SJSA1 (cell line): ENCODE measurements around the gene MACO1. TPM values are rescaled to one million over a fixed set of nuclear protein-coding genes. Genes with fewer than 3 reads are reported as not detected.
A peak's percentile ranks its signal among the peaks of the same experiment; 100 is the strongest.
"Not testable (repeated sequence)": the region's sequence is repeated elsewhere in the genome, so short reads cannot be mapped to it uniquely, and the experiment has no call there.

ENCODE experiments used
- DNase-seq, 2 experiments: peaks; one replicate each; pipeline ENCODE4 v3.0.0-alpha.2; 2015 to 2020; ENCODE audit warnings: low spot score in 2 of 2, low read depth in 1 of 2
- H3K27ac ChIP-seq: fragments of 250-450 bp; sonication (Bioruptor Pico); 2 replicates; pipeline ENCODE4 v1.5.1; 2020; ENCODE audit warnings: mild to moderate bottlenecking, moderate library complexity
- H3K27me3 ChIP-seq: fragments of 250-450 bp; sonication (Bioruptor Pico); replicated peaks from 2 replicates; pipeline ENCODE4 v1.5.1; 2020; ENCODE audit warnings: mild to moderate bottlenecking, moderate library complexity
- H3K36me3 ChIP-seq: fragments of 250-450 bp; sonication (Bioruptor Pico); 2 replicates; pipeline ENCODE4 v1.5.1; 2020; ENCODE audit warnings: mild to moderate bottlenecking
- H3K4me1 ChIP-seq: fragments of 250-450 bp; sonication (Bioruptor Pico); replicated peaks from 2 replicates; pipeline ENCODE4 v1.6.1; 2021; ENCODE audit warnings: mild to moderate bottlenecking
- H3K4me3 ChIP-seq: fragments of 250-450 bp; sonication (Bioruptor Pico); 2 replicates; pipeline ENCODE4 v1.5.1; 2020; ENCODE audit warnings: mild to moderate bottlenecking
- H3K9me3 ChIP-seq: fragments of 250-450 bp; sonication (Bioruptor Pico); replicated peaks from 2 replicates; pipeline ENCODE4 v1.5.1; 2020; ENCODE audit warnings: mild to moderate bottlenecking
- total RNA-seq: library from RNA; depleted of rRNA; stranded (reverse); fragments of >200 nt; shearing (Covaris generic); gene quantifications from 2 replicates; pipeline ENCODE4 v1.2.3, GENCODE V29; 2014

The MACO1 gene
- total RNA-seq, 1 experiment from 2014 or later: 17.6 TPM

DNA sequence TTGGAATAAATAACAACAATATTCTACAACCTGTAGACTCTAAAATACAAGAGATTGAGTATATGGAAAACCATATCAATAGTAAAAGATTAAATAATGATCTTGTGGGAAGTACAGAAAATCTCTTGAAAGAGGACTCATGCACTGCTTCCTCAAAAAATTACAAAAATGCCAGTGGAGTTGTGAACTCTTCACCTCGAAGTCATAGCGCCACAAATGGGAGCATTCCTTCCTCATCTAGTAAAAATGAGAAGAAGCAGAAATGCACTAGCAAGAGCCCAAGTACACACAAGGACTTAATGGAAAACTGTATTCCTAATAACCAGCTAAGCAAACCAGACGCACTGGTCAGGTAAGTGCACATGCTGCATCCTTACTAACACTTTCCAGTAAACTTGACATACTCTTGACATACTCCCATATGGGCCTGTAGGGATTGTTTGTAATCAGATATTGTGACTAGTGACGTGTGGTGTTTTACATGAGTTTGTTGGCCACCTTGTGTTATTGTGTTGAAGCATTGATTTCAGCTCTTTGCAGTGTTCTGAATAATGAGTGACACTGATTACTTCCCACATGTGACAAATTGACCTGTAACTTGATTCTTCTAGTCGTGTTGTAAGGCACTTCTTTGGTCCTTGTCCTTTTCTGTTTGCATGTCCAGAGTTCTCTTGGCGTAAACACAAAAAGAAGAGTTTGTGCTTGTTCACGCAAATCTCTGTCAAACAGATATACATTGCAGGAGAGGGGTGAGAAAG, 28.0 kb downstream of the MACO1 start:
- DNase-seq: no peak
- Histone ChIP-seq H3K36me3 (peaks cover 48% of the 10 kb centered on the region), H3K9me3 (no peaks in the 10 kb centered on the region), H3K27me3 (no peaks in the 10 kb centered on the region), H3K27ac (no peak overlapping the region), H3K4me3 (no peak overlapping the region), H3K4me1 (no peaks in the 10 kb centered on the region)

DNA sequence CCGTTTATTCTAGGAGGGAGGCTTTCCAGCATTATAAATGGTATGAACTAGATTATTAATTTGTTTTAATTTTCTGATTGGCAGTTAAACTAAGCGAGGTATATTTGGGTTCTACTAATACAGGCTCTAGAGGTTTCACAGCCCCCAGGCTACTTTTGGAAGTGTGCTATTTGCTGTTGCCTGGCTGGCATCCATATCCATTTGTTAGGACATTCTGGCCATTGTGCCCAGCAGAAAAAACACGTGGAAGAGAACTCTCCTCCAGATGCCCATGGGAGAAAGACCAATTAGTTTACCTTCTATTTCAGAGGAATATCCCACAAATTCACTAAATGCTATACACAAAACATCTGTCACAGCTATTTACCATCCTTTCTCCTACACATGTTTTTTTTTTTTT, 29.3 kb downstream of the MACO1 start:
- H3K4me3 ChIP-seq: no peak overlapping the region
- no peaks in the 10 kb centered on the region for H3K27me3 ChIP-seq
- no peaks in the 10 kb centered on the region for H3K4me1 ChIP-seq
- H3K36me3 ChIP-seq: peaks cover 41% of the 10 kb centered on the region
- H3K27ac ChIP-seq: no peak overlapping the region
- no peak for DNase-seq
- H3K9me3 ChIP-seq: no peaks in the 10 kb centered on the region

DNA sequence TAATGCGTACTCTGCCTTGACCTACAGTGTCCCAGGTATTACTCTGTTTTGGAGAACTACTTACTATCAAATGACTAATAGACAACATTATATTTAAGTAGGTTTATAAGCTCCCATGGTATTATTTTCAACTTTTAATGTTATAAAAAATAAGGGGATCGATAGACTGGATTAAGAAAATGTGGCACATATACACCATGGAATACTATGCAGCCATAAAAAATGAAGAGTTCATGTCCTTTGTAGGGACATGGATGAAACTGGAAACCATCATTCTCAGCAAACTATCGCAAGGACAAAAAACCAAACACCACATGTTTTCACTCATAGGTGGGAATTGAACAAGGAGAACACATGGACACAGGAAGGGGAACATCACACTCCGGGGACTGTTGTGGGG, 30.1 kb downstream of the MACO1 start:
- not testable (repeated sequence) for H3K27me3 ChIP-seq, DNase-seq, H3K4me3 ChIP-seq, H3K27ac ChIP-seq, H3K4me1 ChIP-seq, H3K9me3 ChIP-seq
- H3K36me3 ChIP-seq: peaks cover 36% of the 10 kb centered on the region

DNA sequence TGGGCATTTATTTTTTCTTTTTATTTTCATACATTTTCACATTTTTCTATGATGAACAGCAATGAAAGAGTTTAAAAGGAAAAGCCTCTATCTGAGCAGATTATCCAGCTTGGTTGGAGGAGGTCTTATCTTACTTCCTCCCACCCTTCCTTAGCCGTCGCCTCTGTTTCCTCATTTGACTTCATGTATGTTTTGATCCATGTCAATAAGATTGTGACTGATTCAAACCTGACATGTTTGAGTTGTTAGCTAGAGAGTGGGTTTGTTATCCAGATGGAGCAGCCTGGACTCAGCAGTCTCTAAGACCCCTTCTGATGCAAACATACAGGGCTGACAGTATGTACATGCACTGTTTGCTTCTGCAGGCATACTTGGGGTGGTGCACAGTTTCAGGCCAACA, 31.2 kb downstream of the MACO1 start:
- Histone ChIP-seq H3K9me3 (no peaks in the 10 kb centered on the region), H3K4me3 (no peak overlapping the region)
- no peak for DNase-seq

DNA sequence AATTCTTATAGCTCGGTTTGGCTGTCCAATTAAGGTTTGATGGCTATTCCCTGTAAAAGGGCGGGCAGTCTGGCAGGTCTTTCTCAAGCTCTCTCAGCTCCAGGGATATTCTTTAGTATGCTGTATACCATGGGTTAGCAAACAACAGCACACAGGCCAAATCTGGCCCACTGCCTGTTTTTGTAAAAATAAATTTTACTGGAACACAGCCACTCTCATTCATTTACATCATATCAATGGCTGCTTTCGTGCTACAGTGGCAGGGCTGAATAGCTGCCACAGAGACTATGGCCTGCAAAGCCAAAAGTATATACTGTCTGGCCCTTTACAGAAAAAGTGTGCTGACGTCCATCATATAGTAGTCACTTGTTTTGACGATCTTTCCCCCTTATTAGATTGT, 32.0 kb downstream of the MACO1 start:
- no peak overlapping the region for H3K27ac ChIP-seq
- peaks cover 24% of the 10 kb centered on the region for H3K36me3 ChIP-seq
- H3K27me3 ChIP-seq: no peaks in the 10 kb centered on the region
- no peak overlapping the region for H3K4me3 ChIP-seq
- no peaks in the 10 kb centered on the region for H3K9me3 ChIP-seq
- DNase-seq: no peak
- no peaks in the 10 kb centered on the region for H3K4me1 ChIP-seq

More for the DNA sequence above, 31.2 kb downstream of the MACO1 start:
- Histone ChIP-seq H3K27me3 (no peaks in the 10 kb centered on the region), H3K36me3 (peaks cover 29% of the 10 kb centered on the region), H3K4me1 (no peaks in the 10 kb centered on the region), H3K27ac (no peak overlapping the region)

DNA sequence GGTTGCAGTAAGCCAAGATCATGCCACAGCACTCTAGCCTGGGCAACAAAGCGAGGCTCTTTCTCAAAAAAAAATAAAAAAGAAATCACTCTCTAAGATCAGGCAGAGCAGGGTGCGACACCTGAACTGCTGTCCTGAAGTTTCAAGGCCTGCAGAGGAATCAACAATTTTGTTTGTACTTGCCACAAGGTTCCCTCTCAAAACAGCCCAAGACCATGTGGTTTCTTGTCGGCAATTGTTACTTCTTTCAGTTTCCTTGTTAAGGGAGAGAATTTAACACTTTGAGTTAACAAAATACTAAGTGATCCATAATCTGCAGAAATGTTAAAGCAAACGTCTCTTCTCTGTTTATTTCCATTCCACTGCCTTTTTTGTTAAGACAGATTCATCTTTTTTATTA, 36.5 kb downstream of the MACO1 start:
- H3K27me3 ChIP-seq: no peaks in the 10 kb centered on the region
- peaks cover 4% of the 10 kb centered on the region; the same call in 1 of the 2 replicates for H3K4me1 ChIP-seq
- no peak overlapping the region for H3K27ac ChIP-seq
- DNase-seq: no peak
- no peaks in the 10 kb centered on the region for H3K9me3 ChIP-seq
- no peak overlapping the region for H3K4me3 ChIP-seq
- H3K36me3 ChIP-seq: no peaks in the 10 kb centered on the region

DNA sequence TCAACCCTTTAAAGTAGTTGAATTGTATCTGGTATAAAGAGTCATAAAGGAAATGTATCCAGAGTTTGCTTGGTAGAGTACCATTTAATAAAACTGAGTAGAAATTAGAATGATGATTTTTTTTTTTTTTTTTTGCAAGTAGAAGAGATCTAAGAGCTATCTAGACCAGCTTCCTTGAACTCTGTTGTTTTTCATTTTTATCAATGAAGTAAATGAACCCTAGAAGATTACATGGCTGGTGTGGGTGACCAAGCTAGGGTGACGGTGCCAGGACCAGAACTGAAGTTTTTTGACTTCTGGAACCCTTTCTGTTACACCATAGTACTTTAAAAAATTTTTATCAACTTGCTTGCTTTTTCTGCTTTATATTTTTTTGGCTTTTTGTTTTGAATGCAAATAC, 36.9 kb downstream of the MACO1 start:
- Histone ChIP-seq H3K4me1 (peaks cover 4% of the 10 kb centered on the region; the same call in 1 of the 2 replicates), H3K27ac (no peak overlapping the region), H3K36me3 (no peaks in the 10 kb centered on the region), H3K9me3 (no peaks in the 10 kb centered on the region), H3K27me3 (no peaks in the 10 kb centered on the region), H3K4me3 (no peak overlapping the region)
- DNase-seq: no peak

DNA sequence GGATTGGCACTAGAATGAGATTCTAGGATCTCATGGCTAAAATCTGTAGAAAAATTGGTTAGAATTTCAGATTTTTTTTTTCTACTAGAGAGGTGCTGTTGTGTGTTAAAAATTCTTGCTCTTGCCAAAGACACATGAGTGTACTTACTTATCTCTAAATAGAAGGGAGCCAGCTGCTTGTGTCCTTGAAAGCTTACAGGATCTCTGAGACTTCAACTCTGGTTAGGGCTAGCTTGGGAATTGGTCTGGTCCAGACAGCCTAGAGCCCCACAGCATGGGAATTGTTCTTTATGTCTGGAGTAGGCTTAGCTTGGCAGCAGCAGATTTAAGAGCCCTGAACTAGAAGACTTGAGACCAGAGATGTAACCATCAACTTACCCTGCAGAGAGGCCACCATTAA, 37.3 kb downstream of the MACO1 start:
- Histone ChIP-seq H3K27ac (no peak overlapping the region), H3K4me1 (peaks cover 4% of the 10 kb centered on the region; the same call in 1 of the 2 replicates), H3K9me3 (no peaks in the 10 kb centered on the region), H3K4me3 (no peak overlapping the region), H3K36me3 (no peaks in the 10 kb centered on the region), H3K27me3 (no peaks in the 10 kb centered on the region)
- DNase-seq: no peak

DNA sequence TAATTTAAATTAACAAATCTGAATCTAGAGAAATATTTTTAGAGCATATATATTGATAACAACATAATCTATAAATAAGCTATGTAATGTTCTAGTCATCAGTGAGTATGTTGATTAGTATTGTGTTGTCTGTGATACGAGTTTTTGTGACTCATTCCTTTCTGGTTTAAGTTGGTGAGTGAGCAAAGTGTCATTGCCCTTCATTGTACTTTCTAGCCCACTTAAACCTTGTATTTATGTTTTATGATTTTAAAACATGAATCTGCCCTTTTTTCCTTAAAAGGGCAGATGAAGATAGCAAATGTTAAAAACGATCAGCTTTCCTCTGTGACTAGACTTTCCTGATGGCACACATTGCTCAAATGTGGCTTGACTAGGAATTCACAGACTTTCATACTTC, 38.5 kb downstream of the MACO1 start:
- Histone ChIP-seq H3K27me3 (no peaks in the 10 kb centered on the region), H3K27ac (no peak overlapping the region; the same call in 1 of the 2 replicates), H3K9me3 (no peaks in the 10 kb centered on the region), H3K4me3 (no peak overlapping the region), H3K4me1 (peaks cover 4% of the 10 kb centered on the region; the same call in 1 of the 2 replicates), H3K36me3 (no peaks in the 10 kb centered on the region)
- DNase-seq: peak in 1 of 2 experiments; percentile 17

DNA sequence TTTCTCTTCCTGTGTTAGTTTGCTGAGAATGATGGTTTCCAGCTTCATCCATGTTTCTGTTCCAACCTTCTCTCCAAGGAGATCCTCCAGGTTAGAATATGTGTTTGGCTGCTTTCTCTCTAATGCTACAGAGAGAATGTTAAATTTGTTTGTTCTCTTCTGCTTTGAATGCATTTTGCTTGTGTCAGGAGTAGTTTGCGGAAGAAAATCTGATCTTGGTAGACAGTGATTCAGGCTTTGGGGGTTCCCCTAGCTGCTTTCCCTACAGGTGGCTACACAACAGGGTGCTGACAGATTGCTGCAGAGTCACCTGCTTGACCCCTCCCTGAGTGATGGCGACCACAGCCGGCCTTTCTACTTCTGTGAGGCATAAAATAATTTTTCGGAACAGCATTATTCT, 41.8 kb downstream of the MACO1 start:
- Histone ChIP-seq H3K27ac (no peak overlapping the region), H3K4me3 (no peak overlapping the region), H3K27me3 (no peaks in the 10 kb centered on the region), H3K36me3 (no peaks in the 10 kb centered on the region), H3K4me1 (peaks cover 4% of the 10 kb centered on the region; the same call in 1 of the 2 replicates), H3K9me3 (no peaks in the 10 kb centered on the region)
- no peak for DNase-seq

DNA sequence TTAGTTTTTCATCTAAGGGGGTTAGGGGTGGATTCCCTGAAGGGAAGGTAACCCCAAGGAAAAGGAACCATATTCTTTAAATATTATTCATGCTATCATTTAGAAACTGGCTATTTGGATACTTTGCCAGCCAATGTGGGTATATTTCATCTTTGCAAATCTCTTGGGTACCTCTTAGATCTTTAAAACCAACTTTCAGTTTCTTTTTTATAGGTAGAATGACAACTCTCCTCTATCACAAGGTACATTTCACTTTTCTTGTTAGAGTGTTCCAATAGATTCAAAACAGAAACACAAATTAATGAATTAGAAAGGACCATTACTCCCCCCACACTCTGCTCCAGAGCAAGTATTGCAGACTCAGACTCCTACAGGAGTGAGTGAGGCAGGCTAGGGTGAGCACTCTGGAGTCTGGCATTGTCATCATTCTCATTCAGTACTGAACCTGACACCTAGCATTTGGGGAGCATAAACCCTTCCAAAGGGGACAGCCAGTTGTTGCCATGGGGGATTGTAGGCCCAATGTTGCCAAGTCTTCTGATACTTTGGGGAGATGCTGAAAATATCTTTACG, 43.0 kb downstream of the MACO1 start:
- Histone ChIP-seq H3K9me3 (no peaks in the 10 kb centered on the region), H3K4me3 (no peak overlapping the region), H3K36me3 (no peaks in the 10 kb centered on the region), H3K27ac (no peak overlapping the region), H3K4me1 (peaks cover 4% of the 10 kb centered on the region; the same call in 1 of the 2 replicates), H3K27me3 (no peaks in the 10 kb centered on the region)
- no peak for DNase-seq

DNA sequence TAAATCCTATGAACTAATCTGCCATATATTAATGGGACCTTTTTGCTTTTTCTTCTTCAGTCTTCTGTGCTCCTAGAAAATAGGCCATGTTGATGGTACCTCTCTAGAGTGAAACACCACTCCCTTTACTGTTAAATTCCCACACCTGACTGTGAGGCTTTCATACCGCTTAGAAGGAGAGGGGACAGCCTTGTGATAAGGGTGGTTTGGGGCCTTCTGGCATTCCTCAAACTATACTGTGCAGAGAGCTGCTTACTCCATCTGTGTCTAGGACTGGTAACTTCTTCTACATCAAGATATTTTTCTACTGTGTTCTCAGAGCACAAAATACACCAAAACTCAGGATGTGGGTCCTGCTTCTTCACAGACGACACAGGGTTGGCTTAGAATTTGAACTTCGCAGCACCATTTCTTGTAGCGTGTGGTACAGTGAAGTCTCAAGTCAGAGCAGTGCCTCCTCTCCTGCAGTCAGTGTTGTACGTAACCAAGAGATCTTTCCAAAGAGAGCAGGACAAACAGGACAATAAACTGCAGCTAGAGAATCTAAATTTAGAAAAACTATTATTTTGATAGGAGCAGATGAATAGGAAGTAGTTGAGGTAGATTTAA, 43.8 kb downstream of the MACO1 start:
- Histone ChIP-seq H3K27me3 (no peaks in the 10 kb centered on the region), H3K4me1 (no peaks in the 10 kb centered on the region), H3K4me3 (no peak overlapping the region), H3K27ac (no peak overlapping the region), H3K9me3 (no peaks in the 10 kb centered on the region), H3K36me3 (no peaks in the 10 kb centered on the region)
- DNase-seq: no peak

DNA sequence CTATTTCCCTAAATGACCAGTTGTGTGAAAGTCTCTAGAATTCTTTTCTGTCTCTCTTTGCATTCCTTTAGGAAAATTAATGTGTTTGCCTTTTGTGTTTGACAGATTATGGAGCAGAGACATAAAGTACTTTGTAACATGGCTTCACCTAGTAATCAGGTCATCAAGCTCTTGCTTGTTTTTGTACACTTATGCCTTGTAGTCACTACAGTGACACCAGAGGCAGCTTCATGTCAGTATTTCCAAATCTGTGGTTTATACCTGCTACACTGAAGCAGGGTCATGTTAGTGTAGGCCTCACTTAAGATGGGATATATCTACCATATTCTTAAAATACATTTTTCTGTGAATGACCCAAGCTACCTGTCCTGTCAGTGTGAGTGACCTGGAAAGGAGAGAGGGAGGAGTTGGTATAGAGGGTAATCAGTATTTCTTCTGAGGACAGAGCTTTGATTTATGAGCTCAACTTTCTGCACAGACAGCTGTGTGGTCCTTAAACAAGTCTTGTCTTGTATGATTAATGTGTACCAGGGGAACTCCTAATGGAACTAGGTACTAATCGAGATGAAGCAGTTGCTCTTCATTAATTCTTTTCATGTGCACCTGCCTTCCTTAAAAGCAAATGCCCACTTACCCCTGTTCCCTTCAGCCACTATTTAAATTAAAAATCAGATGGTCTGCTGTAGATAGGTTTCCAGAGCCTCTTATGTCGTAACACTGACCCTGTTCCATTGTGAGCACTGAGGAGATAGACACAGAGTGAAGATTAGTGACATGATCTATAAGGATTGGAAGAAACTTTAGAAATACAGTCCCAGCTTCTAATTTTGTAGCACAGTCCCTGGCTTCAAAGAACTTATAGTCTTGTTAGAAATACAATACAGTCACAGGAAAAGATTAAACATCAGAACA, 45.7 kb downstream of the MACO1 start:
- no peaks in the 10 kb centered on the region for H3K36me3 ChIP-seq
- no peaks in the 10 kb centered on the region for H3K9me3 ChIP-seq
- no peaks in the 10 kb centered on the region for H3K4me1 ChIP-seq
- no peak overlapping the region for H3K4me3 ChIP-seq
- H3K27me3 ChIP-seq: no peaks in the 10 kb centered on the region
- no peak for DNase-seq
- H3K27ac ChIP-seq: no peak overlapping the region
